ENCODE results near the gene EEF1AKMT1.

GRCh38 chr13:20717581-20718542 is 55.9 kb downstream of the EEF1AKMT1 start:
- TF ChIP-seq CTCF (IDR thresholded peaks at IDR 0.05) (no peak), POLR2A (IDR thresholded peaks at IDR 0.05) (no peak)
